HG03064 (cell line): ENCODE results near the gene LASP1.

Source experiments
- ATAC-seq: cut with Tn5 transposase; IDR thresholded peaks from one replicate; pipeline ENCODE4 v1.9.1; 2021; ENCODE audit warnings: low read depth; ENCODE audit not compliant: unreplicated experiment

Gene LASP1

GRCh38 chr17:38885728-38886642, 16.1 kb downstream of the LASP1 start:
- no peak for ATAC-seq

- no peak for ATAC-seq
Observed at GRCh38 chr17:38886643-38887010, 16.8 kb downstream of the LASP1 start.

GRCh38 chr17:38888842-38889241, 19.0 kb downstream of the LASP1 start:
- no peak for ATAC-seq

- ATAC-seq, result no peak
Observed at GRCh38 chr17:38889745-38890409, 20.0 kb downstream of the LASP1 start.

GRCh38 chr17:38890410-38890746, 20.5 kb downstream of the LASP1 start:
- ATAC-seq, result no peak

GRCh38 chr17:38891441-38891840, 21.6 kb downstream of the LASP1 start:
- ATAC-seq, result no peak

- no peak for ATAC-seq
Observed at GRCh38 chr17:38892083-38892482, 22.2 kb downstream of the LASP1 start.

- ATAC-seq, result no peak
Observed at GRCh38 chr17:38892620-38893019, 22.8 kb downstream of the LASP1 start.

- no peak for ATAC-seq
Observed at GRCh38 chr17:38893113-38893512, 23.3 kb downstream of the LASP1 start.

- ATAC-seq, result no peak
Observed at GRCh38 chr17:38893607-38894006, 23.7 kb downstream of the LASP1 start.

GRCh38 chr17:38894276-38894675, 24.4 kb downstream of the LASP1 start:
- no peak for ATAC-seq

- ATAC-seq, result no peak
Observed at GRCh38 chr17:38896346-38896954, 26.6 kb downstream of the LASP1 start.

GRCh38 chr17:38897176-38897575, 27.3 kb downstream of the LASP1 start:
- ATAC-seq, result no peak

- no peak for ATAC-seq
Observed at GRCh38 chr17:38897671-38898290, 27.9 kb downstream of the LASP1 start.

GRCh38 chr17:38898291-38898679, 28.4 kb downstream of the LASP1 start:
- no peak for ATAC-seq

GRCh38 chr17:38898812-38899348, 29.0 kb downstream of the LASP1 start:
- no peak for ATAC-seq

- no peak for ATAC-seq
Observed at GRCh38 chr17:38899421-38899820, 29.6 kb downstream of the LASP1 start.

GRCh38 chr17:38900978-38901656, 31.3 kb downstream of the LASP1 start:
- ATAC-seq, result no peak

GRCh38 chr17:38903404-38903803, 33.5 kb downstream of the LASP1 start:
- no peak for ATAC-seq

GRCh38 chr17:38904892-38905291, 35.0 kb downstream of the LASP1 start:
- ATAC-seq, result no peak
